ENCODE data around the gene ANKMY1. TPM values are rescaled to one million over a fixed set of nuclear protein-coding genes. Genes with fewer than 3 reads are reported as not detected.

ANKMY1 gene, protein sequence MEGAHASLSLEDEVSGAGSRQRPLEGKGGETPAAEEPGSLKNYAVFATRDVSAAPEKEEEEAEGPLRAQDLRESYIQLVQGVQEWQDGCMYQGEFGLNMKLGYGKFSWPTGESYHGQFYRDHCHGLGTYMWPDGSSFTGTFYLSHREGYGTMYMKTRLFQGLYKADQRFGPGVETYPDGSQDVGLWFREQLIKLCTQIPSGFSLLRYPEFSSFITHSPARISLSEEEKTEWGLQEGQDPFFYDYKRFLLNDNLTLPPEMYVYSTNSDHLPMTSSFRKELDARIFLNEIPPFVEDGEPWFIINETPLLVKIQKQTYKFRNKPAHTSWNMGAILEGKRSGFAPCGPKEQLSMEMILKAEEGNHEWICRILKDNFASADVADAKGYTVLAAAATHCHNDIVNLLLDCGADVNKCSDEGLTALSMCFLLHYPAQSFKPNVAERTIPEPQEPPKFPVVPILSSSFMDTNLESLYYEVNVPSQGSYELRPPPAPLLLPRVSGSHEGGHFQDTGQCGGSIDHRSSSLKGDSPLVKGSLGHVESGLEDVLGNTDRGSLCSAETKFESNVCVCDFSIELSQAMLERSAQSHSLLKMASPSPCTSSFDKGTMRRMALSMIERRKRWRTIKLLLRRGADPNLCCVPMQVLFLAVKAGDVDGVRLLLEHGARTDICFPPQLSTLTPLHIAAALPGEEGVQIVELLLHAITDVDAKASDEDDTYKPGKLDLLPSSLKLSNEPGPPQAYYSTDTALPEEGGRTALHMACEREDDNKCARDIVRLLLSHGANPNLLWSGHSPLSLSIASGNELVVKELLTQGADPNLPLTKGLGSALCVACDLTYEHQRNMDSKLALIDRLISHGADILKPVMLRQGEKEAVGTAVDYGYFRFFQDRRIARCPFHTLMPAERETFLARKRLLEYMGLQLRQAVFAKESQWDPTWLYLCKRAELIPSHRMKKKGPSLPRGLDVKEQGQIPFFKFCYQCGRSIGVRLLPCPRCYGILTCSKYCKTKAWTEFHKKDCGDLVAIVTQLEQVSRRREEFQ
- total RNA-seq (2014; rRNA removed) (10.2 and 19.5 TPM in 2 replicates), Bru-seq, nascent RNA (percentile 68 among the genes with signal in this experiment), BruChase-seq, experiment 1, labeled RNA remaining after a 6-hour chase (percentile 67 among the genes with signal in this experiment), BruChase-seq, experiment 2, labeled RNA remaining after a 2-hour chase (percentile 76 among the genes with signal in this experiment)
- long read RNA-seq, partial matches to known transcripts = 3 of 32 reads
- long read RNA-seq, other reads (novel, unspliced or antisense) = 24 of 32 reads

DNA sequence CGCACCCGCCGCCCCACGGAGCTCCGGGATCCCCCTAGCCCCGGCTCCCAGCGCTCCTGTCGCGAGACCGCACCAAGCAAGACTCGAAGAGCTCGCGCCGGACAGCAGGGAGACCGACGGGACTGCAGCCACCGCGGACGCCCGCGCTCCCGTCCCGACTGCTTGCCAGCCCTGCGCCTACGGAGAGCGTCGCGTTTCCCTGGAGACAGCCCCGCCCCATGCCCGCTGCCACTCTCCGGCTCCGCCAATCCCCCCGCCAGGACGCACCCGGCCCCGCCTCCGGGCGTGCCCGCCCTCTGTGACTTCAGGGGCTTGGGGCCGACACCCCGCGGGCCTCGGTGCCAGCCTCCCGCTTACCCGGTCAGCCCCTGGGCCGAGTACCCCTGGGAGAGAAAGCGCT is at the start of gene ANKMY1:
ANKMY1 (minus strand) TSS at position 181 of the 400 bp plus-strand sequence. CDS start 653 bp downstream, outside the sequence.
- peak within 1 kb of the TSS; percentile 82 for H3K4me2 ChIP-seq (ENCODE audit: low read length)
- peaks cover 28% of the 10 kb centered on the region for H3K4me1 ChIP-seq (ENCODE audit: insufficient read depth, low read length)
- no TSS peak for BruUV-seq (replicated peaks)
- intact Hi-C loops (cut with micrococcal nuclease) = no loop called here
- no peak within 1 kb of the TSS for H3K27ac ChIP-seq (ENCODE audit: low read length)
- no peaks in the 10 kb centered on the region for H3K9me3 ChIP-seq (ENCODE audit: low read length)
- peaks cover 4% of the 10 kb centered on the region for H3F3A ChIP-seq (ENCODE audit: low read length, unreplicated experiment)
- H3K9ac ChIP-seq (ENCODE audit: low read length) = no peak within 1 kb of the TSS
- H3K79me2 ChIP-seq (ENCODE audit: low read length) = peaks cover 49% of the 10 kb centered on the region
- no peaks in the 10 kb centered on the region for H3K27me3 ChIP-seq (ENCODE audit: low read length)
- H2AFZ ChIP-seq (ENCODE audit: low read length) = no peak within 1 kb of the TSS
- DNase-seq = peak; percentile 53
- TF ChIP-seq EZH2 (IDR thresholded peaks at IDR 0.05; ENCODE audit: low read length, unreplicated experiment) (no peak), EZH2phosphoT487 (IDR thresholded peaks at IDR 0.05; ENCODE audit: borderline replicate concordance, low read length) (no peak)
- TF ChIP-seq, protein P1, sequence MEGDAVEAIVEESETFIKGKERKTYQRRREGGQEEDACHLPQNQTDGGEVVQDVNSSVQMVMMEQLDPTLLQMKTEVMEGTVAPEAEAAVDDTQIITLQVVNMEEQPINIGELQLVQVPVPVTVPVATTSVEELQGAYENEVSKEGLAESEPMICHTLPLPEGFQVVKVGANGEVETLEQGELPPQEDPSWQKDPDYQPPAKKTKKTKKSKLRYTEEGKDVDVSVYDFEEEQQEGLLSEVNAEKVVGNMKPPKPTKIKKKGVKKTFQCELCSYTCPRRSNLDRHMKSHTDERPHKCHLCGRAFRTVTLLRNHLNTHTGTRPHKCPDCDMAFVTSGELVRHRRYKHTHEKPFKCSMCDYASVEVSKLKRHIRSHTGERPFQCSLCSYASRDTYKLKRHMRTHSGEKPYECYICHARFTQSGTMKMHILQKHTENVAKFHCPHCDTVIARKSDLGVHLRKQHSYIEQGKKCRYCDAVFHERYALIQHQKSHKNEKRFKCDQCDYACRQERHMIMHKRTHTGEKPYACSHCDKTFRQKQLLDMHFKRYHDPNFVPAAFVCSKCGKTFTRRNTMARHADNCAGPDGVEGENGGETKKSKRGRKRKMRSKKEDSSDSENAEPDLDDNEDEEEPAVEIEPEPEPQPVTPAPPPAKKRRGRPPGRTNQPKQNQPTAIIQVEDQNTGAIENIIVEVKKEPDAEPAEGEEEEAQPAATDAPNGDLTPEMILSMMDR (conservative IDR thresholded peaks at IDR 0.05; ENCODE audit: low read depth, low read length) = no peak
- ChIA-PET CTCF (interaction anchor here (1.2 kb wide), 1 partner anchor 44 kb away, joined by 3 read pairs; no protein-coding TSS in a partner anchor), POLR2A (ENCODE audit: unreplicated experiment) (no interaction called here)
- no peaks in the 10 kb centered on the region; the same call in 1 of the 2 replicates for H4K20me1 ChIP-seq (ENCODE audit: low read length)
- no peaks in the 10 kb centered on the region; the same call in 1 of the 2 replicates for H3K36me3 ChIP-seq (ENCODE audit: low read depth, low read length)
- ATAC-seq = 0 out of 2 replicates have a peak, but pooled peaks have one; percentile 3
- H3K9me2 ChIP-seq (replicated peaks; ENCODE audit: low read length) = no peaks in the 10 kb centered on the region
- peak within 1 kb of the TSS; percentile 46 for H3K4me3 ChIP-seq (ENCODE audit: low read length)

DNA sequence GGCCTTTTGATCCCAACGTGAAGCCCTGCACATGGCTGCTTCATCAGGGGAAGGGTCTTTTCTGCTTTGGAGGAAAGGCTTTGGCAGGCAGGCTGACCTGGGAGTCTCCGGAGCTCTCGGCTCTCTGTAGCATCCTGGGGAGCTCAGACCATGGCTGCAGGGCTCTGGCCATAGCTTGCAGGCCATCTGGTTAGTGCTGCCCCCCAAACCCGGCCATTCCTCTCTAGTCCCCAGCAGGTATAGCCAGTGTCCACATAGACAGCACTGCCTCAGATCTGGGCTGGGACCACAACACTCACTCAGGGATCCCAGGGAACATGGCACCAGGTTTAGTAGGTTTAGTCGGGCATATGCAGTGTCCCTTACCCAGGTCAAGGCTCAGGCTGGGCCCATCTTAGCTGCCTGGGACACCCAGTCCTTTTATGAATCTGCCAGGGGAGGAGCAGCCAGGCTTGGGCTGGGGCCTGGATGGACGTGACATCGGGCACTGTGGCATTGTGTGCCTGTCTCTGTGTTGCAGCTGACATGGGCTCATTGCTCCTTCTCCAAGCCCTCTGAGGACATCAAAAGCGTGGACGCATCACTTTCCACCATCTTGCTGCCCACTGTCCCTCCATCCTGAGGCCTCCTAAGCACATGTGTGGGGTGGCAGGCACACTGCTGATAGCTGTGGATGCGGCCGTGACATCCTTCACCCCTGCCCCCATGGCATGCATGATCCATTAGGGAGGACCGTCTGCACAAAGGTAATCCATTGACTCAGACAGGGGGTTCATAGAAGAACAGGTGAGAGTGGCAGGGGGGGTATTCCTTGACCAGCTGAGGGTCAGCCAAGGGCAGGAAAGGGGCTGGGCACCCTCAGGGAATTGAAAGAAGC is 48.3 kb upstream of the ANKMY1 start:
- H3K27ac ChIP-seq (ENCODE audit: low read length) = no peak overlapping the region
- ChIA-PET CTCF (no interaction called here), POLR2A (ENCODE audit: unreplicated experiment) (interaction anchor here (0.6 kb wide), 1 partner anchor 18 kb away, joined by 4 read pairs; no protein-coding TSS in a partner anchor)
- ATAC-seq (no peak), DNase-seq (no peak)
- intact Hi-C loops (cut with micrococcal nuclease) = no loop called here
- no peak overlapping the region for H3K4me2 ChIP-seq (ENCODE audit: low read length)
- no peaks in the 10 kb centered on the region for H3K9me2 ChIP-seq (replicated peaks; ENCODE audit: low read length)
- no peak overlapping the region for H2AFZ ChIP-seq (ENCODE audit: low read length)
- H3K9ac ChIP-seq (ENCODE audit: low read length) = no peak overlapping the region
- H3K36me3 ChIP-seq (ENCODE audit: low read depth, low read length) = no peaks in the 10 kb centered on the region
- no peaks in the 10 kb centered on the region for H3K79me2 ChIP-seq (ENCODE audit: low read length)
- no peaks in the 10 kb centered on the region for H3K9me3 ChIP-seq (ENCODE audit: low read length)
- H3F3A ChIP-seq (ENCODE audit: low read length, unreplicated experiment) = no peaks in the 10 kb centered on the region
- no TSS peak for BruUV-seq (replicated peaks)
- H3K27me3 ChIP-seq (ENCODE audit: low read length) = no peaks in the 10 kb centered on the region
- no peaks in the 10 kb centered on the region for H4K20me1 ChIP-seq (ENCODE audit: low read length)
- H3K4me3 ChIP-seq (ENCODE audit: low read length) = no peak overlapping the region
- H3K4me1 ChIP-seq (ENCODE audit: insufficient read depth, low read length) = no peaks in the 10 kb centered on the region
- TF ChIP-seq EZH2phosphoT487 (IDR thresholded peaks at IDR 0.05; ENCODE audit: borderline replicate concordance, low read length) (no peak), EZH2 (IDR thresholded peaks at IDR 0.05; ENCODE audit: low read length, unreplicated experiment) (no peak)
- TF ChIP-seq, protein P1 (conservative IDR thresholded peaks at IDR 0.05; ENCODE audit: low read depth, low read length) = no peak

All from PC-3 (cell line).